Caco-2 (cell line): ENCODE data around the gene CPEB4. TPM values are rescaled to one million over a fixed set of nuclear protein-coding genes. Genes with fewer than 3 reads are reported as not detected.

Experiments
- BruUV-seq: library from RNA; stranded (reverse); fragments of 400-500 nt; replicated peaks from 2 replicates; lab custom pipeline; 2021; lab: Mats Ljungman, UMichigan
- CTCF ChIA-PET: fragments of 300-600 bp; sonication (Branson Sonifier 250); formaldehyde crosslinking; loops from one replicate; lab custom pipeline; 2022; ENCODE audit warnings: antibody characterized with exemption; lab: Charles Lee
- POLR2A ChIA-PET: fragments of 300-600 bp; sonication (Branson Sonifier 250); formaldehyde crosslinking; loops from one replicate; lab custom pipeline; 2022; ENCODE audit warnings: antibody characterized with exemption; lab: Charles Lee
- DNase-seq, 2 experiments: peaks; one replicate each; pipeline versions ENCODE4 v3.0.0 to v3.0.0-alpha.2; 2020 to 2022
- H3K27me3 ChIP-seq: replicated peaks from 2 replicates; pipeline ENCODE4 v1.6.0; 2011; ENCODE audit warnings: low read length; ENCODE audit not compliant: control insufficient read depth, insufficient read depth
- H3K36me3 ChIP-seq: 2 replicates; pipeline ENCODE4 v1.5.1; 2011; ENCODE audit warnings: low read length; ENCODE audit not compliant: control insufficient read depth, insufficient read depth
- H3K4me1 ChIP-seq: fragments of 250-450 bp; sonication (Bioruptor Pico); 2 replicates; pipeline ENCODE4 v1.5.1; 2020; ENCODE audit warnings: mild to moderate bottlenecking
- H3K4me3 ChIP-seq: 2 replicates; pipeline ENCODE4 v1.5.1; 2011; ENCODE audit warnings: low read depth, mild to moderate bottlenecking, control low read depth, low read length
- H3K9me3 ChIP-seq: fragments of 250-450 bp; sonication (Bioruptor Pico); 2 replicates; pipeline ENCODE4 v1.5.1; 2020; ENCODE audit warnings: mild to moderate bottlenecking, moderate library complexity
- H3K27ac Mint-ChIP-seq: one replicate; pipeline ENCODE4 v1.8.0; 2022; ENCODE audit warnings: mixed read lengths; ENCODE audit not compliant: unreplicated experiment
- H3K27me3 Mint-ChIP-seq: one replicate; pipeline ENCODE4 v1.8.0; 2022; ENCODE audit warnings: mixed read lengths; ENCODE audit not compliant: insufficient read depth, unreplicated experiment
- H3K36me3 Mint-ChIP-seq: one replicate; pipeline ENCODE4 v1.8.0; 2022; ENCODE audit warnings: mild to moderate bottlenecking, mixed read lengths; ENCODE audit not compliant: insufficient read depth, unreplicated experiment
- H3K4me1 Mint-ChIP-seq: one replicate; pipeline ENCODE4 v1.8.0; 2022; ENCODE audit warnings: low read depth, mixed read lengths; ENCODE audit not compliant: unreplicated experiment
- H3K4me3 Mint-ChIP-seq: one replicate; pipeline ENCODE4 v1.8.0; 2022; ENCODE audit warnings: mild to moderate bottlenecking, moderate library complexity, mixed read lengths; ENCODE audit not compliant: unreplicated experiment
- H3K9me3 Mint-ChIP-seq: one replicate; pipeline ENCODE4 v1.8.0; 2022; ENCODE audit warnings: mixed read lengths; ENCODE audit not compliant: unreplicated experiment
- CTCF ChIP-seq, 2 experiments: fragments of 200-600 bp in 1 of 2; IDR thresholded peaks; 1 replicate in 1 of 2; 2 replicates in 1 of 2; pipeline versions ENCODE4 v1.5.1 to v1.8.0; 2011 to 2022; ENCODE audit warnings: antibody characterized with exemption in 1 of 2, control low read depth in 1 of 2, inconsistent platforms in 1 of 2, low read depth in 1 of 2, low read length in 1 of 2, mild to moderate bottlenecking in 1 of 2, moderate library complexity in 1 of 2; ENCODE audit not compliant: insufficient read depth in 1 of 2, severe bottlenecking in 1 of 2, unreplicated experiment in 1 of 2
- intact Hi-C: fragments of 100-400 bp; cut with micrococcal nuclease; formaldehyde crosslinking; loops from one replicate; pipeline ENCODE4 v1.10.0; 2022; ENCODE audit not compliant: unreplicated experiment
- total RNA-seq: library from RNA; stranded (reverse); gene quantifications from 2 replicates; pipeline ENCODE4 v1.2.3, GENCODE V29; 2022

CPEB4 gene
- total RNA-seq, 1 experiment from 2014 or later, result 25.1 TPM

DNA sequence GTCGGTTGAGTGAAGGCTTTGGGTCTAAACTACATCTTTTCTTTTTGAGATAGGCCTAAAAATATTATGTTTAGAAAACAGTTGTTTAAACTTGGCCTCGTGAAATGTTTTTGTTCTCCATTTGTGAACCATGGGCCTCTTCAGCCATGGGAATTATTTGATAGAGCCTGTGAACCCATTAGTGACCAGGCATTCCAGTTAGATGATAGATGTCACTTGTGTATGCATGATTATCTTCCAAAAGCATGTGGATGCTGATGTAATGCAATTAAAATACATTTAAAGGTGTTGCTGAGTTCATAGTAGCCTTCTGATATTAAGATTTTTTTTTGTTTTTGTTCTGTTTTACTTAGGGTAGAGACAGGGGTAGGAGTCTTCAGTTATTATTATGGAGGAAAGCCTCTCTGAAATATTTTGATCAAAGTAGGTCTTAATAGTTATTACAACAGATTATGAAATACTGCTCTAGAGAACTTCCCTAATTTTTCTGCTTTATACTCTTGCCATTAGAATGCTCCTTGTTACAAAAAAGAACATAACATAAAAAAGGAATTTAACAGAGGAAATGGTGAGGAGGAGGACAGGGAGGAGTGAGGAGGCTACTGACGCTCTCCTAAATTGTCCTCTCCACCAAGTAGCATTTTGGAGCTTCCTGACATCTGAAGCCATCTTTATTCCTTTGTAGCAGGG lies 32.9 kb downstream of the CPEB4 start:
- no peaks in the 10 kb centered on the region for H3K36me3 ChIP-seq
- peaks cover 32% of the 10 kb centered on the region for H3K4me1 ChIP-seq
- TF ChIP-seq CTCF (IDR thresholded peaks at IDR 0.05; ENCODE audit: insufficient read depth in 1 of 2, low read depth in 1 of 2, low read length in 1 of 2, severe bottlenecking in 1 of 2, unreplicated experiment in 1 of 2), result no peak
- intact Hi-C loops, result no loop called here
- no TSS peak for BruUV-seq
- H3K27me3 ChIP-seq, result no peaks in the 10 kb centered on the region
- POLR2A ChIA-PET, result no interaction called here
- Mint-ChIP-seq H3K27ac (no peak overlapping the region), H3K4me1 (peaks cover 21% of the 10 kb centered on the region), H3K36me3 (peaks cover 7% of the 10 kb centered on the region), H3K4me3 (no peak overlapping the region), H3K9me3 (no peaks in the 10 kb centered on the region), H3K27me3 (no peaks in the 10 kb centered on the region)
- no peaks in the 10 kb centered on the region for H3K9me3 ChIP-seq
- DNase-seq, result no peak
- no peak overlapping the region for H3K4me3 ChIP-seq
- CTCF ChIA-PET, result no interaction called here

- Mint-ChIP-seq H3K27ac (no peak overlapping the region), H3K27me3 (no peaks in the 10 kb centered on the region), H3K4me1 (peaks cover 21% of the 10 kb centered on the region), H3K4me3 (no peak overlapping the region), H3K36me3 (peaks cover 7% of the 10 kb centered on the region), H3K9me3 (no peaks in the 10 kb centered on the region)
- no peak for DNase-seq
- ChIA-PET CTCF (no interaction called here), POLR2A (no interaction called here)
- Histone ChIP-seq H3K9me3 (no peaks in the 10 kb centered on the region), H3K4me1 (peaks cover 32% of the 10 kb centered on the region), H3K27me3 (no peaks in the 10 kb centered on the region), H3K36me3 (no peaks in the 10 kb centered on the region), H3K4me3 (no peak overlapping the region)
- BruUV-seq, result no TSS peak
- TF ChIP-seq CTCF (IDR thresholded peaks at IDR 0.05; ENCODE audit: insufficient read depth in 1 of 2, low read depth in 1 of 2, low read length in 1 of 2, severe bottlenecking in 1 of 2, unreplicated experiment in 1 of 2), result no peak
- intact Hi-C loops, result no loop called here
Measured at GRCh38 chr5:173922527-173922926, 34.4 kb downstream of the CPEB4 start.

- H3K9me3 Mint-ChIP-seq, result no peaks in the 10 kb centered on the region
- peaks cover 7% of the 10 kb centered on the region for H3K36me3 Mint-ChIP-seq
- H3K27me3 Mint-ChIP-seq, result no peaks in the 10 kb centered on the region
- no peak overlapping the region for H3K27ac Mint-ChIP-seq
- H3K4me3 Mint-ChIP-seq, result no peak overlapping the region
- intact Hi-C loops, result no loop called here
- BruUV-seq, result no TSS peak
- Histone ChIP-seq H3K4me3 (no peak overlapping the region), H3K27me3 (no peaks in the 10 kb centered on the region), H3K4me1 (peaks cover 33% of the 10 kb centered on the region), H3K9me3 (no peaks in the 10 kb centered on the region), H3K36me3 (no peaks in the 10 kb centered on the region)
- no peak for TF ChIP-seq CTCF (IDR thresholded peaks at IDR 0.05; ENCODE audit: insufficient read depth in 1 of 2, low read depth in 1 of 2, low read length in 1 of 2, severe bottlenecking in 1 of 2, unreplicated experiment in 1 of 2)
- POLR2A ChIA-PET, result no interaction called here
- no peak for DNase-seq
- peaks cover 22% of the 10 kb centered on the region for H3K4me1 Mint-ChIP-seq
- CTCF ChIA-PET, result interaction anchor here (0.6 kb wide), 1 partner anchor 13 kb away, joined by 4 read pairs; no protein-coding TSS in a partner anchor
Measured at GRCh38 chr5:173923218-173924095, 35.3 kb downstream of the CPEB4 start.
